Measurements from ENCODE around the gene VWA5A. TPM values are rescaled to one million over a fixed set of nuclear protein-coding genes. Genes with fewer than 3 reads are reported as not detected.

VWA5A gene
- total and polyA plus RNA-seq, 10 of the 15 experiments (the other 5 are each of a cell fraction or from before 2014, with no cell fraction given): 0.45 to 1.6 (median 1.0) TPM

DNA sequence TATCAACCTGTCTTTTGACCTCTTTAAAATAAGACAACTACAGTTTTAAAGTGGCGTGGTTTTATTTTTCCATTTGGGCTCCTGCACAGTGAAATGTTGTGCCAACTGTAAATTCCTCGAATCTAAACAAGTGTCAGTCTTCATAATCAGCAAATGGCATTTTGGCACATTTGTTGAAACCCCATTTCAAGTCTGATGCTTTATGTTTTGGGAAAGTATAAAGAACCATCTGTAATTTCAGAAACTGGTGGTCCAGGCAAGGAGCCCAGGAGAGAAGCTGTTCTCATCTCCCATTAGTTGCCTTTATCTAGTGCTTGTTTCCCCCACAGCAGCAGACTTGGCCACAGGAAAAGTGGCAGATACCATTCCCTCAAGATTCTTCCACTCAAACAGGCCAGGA, 32.7 kb downstream of the VWA5A start (continued):
- TF ChIP-seq SPI1 (IDR thresholded peaks at IDR 0.05; ENCODE audit: borderline replicate concordance, insufficient read depth, low read depth, low read length): no peak
- no peak for TF ChIP-seq CBX3 (IDR thresholded peaks at IDR 0.05; ENCODE audit: borderline replicate concordance, low read depth)
- TF ChIP-seq, protein P1, sequence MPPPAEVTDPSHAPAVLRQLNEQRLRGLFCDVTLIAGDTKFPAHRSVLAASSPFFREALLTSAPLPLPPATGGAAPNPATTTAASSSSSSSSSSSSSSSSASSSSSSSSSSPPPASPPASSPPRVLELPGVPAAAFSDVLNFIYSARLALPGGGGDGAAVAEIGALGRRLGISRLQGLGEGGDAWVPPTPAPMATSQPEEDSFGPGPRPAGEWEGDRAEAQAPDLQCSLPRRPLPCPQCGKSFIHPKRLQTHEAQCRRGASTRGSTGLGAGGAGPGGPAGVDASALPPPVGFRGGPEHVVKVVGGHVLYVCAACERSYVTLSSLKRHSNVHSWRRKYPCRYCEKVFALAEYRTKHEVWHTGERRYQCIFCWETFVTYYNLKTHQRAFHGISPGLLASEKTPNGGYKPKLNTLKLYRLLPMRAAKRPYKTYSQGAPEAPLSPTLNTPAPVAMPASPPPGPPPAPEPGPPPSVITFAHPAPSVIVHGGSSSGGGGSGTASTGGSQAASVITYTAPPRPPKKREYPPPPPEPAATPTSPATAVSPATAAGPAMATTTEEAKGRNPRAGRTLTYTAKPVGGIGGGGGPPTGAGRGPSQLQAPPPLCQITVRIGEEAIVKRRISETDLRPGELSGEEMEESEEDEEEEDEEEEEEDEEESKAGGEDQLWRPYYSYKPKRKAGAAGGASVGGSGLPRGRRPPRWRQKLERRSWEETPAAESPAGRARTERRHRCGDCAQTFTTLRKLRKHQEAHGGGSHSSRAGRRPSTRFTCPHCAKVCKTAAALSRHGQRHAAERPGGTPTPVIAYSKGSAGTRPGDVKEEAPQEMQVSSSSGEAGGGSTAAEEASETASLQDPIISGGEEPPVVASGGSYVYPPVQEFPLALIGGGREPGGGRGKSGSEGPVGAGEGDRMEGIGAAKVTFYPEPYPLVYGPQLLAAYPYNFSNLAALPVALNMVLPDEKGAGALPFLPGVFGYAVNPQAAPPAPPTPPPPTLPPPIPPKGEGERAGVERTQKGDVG (CRISPR knock-in tag; IDR thresholded peaks at IDR 0.05): no peak

DNA sequence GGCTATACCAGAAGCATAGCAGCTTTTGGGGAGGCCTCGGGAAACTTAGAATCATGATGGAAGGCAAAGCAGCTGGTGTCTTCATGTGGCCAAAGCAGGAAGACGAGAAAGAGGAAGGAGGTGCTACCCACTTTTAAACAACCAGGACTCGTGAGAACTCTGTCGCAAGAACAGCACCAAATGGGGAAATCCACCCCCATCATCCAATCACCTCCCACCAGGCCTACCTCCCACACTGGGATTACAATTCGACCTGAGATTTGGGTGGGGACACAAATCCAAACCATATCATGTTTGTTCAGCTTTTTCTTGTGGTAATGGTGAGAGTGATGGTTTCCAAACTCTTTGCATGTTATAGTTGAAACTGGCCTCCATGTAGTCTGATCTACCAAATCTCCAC, 35.4 kb downstream of the VWA5A start:
- H3K4me1 ChIP-seq (ENCODE audit: control insufficient read depth, insufficient read depth, low read length): no peaks in the 10 kb centered on the region
- no peaks in the 10 kb centered on the region for H3K79me2 ChIP-seq (ENCODE audit: control insufficient read depth, insufficient read depth, low read length)
- 3% methylated on average over 5 of the region's 5 CpGs for WGBS (ENCODE audit: insufficient coverage, insufficient replicate concordance, low lambda C conversion rate, missing lambda C conversion rate)
- TF ChIP-seq, protein P2, sequence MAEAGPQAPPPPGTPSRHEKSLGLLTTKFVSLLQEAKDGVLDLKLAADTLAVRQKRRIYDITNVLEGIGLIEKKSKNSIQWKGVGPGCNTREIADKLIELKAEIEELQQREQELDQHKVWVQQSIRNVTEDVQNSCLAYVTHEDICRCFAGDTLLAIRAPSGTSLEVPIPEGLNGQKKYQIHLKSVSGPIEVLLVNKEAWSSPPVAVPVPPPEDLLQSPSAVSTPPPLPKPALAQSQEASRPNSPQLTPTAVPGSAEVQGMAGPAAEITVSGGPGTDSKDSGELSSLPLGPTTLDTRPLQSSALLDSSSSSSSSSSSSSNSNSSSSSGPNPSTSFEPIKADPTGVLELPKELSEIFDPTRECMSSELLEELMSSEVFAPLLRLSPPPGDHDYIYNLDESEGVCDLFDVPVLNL (IDR thresholded peaks at IDR 0.05; ENCODE audit: low read depth, low read length): no peak
- TF ChIP-seq, protein P3, sequence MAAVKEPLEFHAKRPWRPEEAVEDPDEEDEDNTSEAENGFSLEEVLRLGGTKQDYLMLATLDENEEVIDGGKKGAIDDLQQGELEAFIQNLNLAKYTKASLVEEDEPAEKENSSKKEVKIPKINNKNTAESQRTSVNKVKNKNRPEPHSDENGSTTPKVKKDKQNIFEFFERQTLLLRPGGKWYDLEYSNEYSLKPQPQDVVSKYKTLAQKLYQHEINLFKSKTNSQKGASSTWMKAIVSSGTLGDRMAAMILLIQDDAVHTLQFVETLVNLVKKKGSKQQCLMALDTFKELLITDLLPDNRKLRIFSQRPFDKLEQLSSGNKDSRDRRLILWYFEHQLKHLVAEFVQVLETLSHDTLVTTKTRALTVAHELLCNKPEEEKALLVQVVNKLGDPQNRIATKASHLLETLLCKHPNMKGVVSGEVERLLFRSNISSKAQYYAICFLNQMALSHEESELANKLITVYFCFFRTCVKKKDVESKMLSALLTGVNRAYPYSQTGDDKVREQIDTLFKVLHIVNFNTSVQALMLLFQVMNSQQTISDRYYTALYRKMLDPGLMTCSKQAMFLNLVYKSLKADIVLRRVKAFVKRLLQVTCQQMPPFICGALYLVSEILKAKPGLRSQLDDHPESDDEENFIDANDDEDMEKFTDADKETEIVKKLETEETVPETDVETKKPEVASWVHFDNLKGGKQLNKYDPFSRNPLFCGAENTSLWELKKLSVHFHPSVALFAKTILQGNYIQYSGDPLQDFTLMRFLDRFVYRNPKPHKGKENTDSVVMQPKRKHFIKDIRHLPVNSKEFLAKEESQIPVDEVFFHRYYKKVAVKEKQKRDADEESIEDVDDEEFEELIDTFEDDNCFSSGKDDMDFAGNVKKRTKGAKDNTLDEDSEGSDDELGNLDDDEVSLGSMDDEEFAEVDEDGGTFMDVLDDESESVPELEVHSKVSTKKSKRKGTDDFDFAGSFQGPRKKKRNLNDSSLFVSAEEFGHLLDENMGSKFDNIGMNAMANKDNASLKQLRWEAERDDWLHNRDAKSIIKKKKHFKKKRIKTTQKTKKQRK (IDR thresholded peaks at IDR 0.05; ENCODE audit: low read depth, low read length): no peak
- no peak for TF ChIP-seq SPI1 (IDR thresholded peaks at IDR 0.05; ENCODE audit: borderline replicate concordance, insufficient read depth, low read depth, low read length)
- no peak for TF ChIP-seq MTA3 (IDR thresholded peaks at IDR 0.05; ENCODE audit: borderline replicate concordance, low read length)
- TF ChIP-seq NFIC (IDR thresholded peaks at IDR 0.05; ENCODE audit: low read depth, low read length): no peak
- no peak for TF ChIP-seq RUNX3 (IDR thresholded peaks at IDR 0.05; ENCODE audit: low read length)
- TF ChIP-seq, protein P4, sequence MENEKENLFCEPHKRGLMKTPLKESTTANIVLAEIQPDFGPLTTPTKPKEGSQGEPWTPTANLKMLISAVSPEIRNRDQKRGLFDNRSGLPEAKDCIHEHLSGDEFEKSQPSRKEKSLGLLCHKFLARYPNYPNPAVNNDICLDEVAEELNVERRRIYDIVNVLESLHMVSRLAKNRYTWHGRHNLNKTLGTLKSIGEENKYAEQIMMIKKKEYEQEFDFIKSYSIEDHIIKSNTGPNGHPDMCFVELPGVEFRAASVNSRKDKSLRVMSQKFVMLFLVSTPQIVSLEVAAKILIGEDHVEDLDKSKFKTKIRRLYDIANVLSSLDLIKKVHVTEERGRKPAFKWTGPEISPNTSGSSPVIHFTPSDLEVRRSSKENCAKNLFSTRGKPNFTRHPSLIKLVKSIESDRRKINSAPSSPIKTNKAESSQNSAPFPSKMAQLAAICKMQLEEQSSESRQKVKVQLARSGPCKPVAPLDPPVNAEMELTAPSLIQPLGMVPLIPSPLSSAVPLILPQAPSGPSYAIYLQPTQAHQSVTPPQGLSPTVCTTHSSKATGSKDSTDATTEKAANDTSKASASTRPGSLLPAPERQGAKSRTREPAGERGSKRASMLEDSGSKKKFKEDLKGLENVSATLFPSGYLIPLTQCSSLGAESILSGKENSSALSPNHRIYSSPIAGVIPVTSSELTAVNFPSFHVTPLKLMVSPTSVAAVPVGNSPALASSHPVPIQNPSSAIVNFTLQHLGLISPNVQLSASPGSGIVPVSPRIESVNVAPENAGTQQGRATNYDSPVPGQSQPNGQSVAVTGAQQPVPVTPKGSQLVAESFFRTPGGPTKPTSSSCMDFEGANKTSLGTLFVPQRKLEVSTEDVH (IDR thresholded peaks at IDR 0.05; ENCODE audit: low read depth, partially characterized antibody): no peak
- no peak for TF ChIP-seq RELA (IDR thresholded peaks at IDR 0.05; ENCODE audit: borderline replicate concordance, partially characterized antibody)
- TF ChIP-seq MXI1 (IDR thresholded peaks at IDR 0.05; ENCODE audit: low read depth, low read length): no peak
- DNase-seq (ENCODE audit: low read depth, low spot score) (no peak), FAIRE-seq (no peak), ATAC-seq (no peak)
- no peak overlapping the region for H3K27ac ChIP-seq (ENCODE audit: control insufficient read depth, insufficient read depth)
- H3K9ac ChIP-seq (ENCODE audit: control insufficient read depth, insufficient read depth, low read length): no peak overlapping the region
- no peaks in the 10 kb centered on the region; a peak in 1 of 4 replicates for H3K27me3 ChIP-seq (replicated peaks in 1 of 2; ENCODE audit: control insufficient read depth in 2 of 2, insufficient read depth in 2 of 2, low read length in 1 of 2)
- no peaks in the 10 kb centered on the region for H3K9me3 ChIP-seq (replicated peaks; ENCODE audit: control insufficient read depth, insufficient read depth, low read length)
- in situ Hi-C loops (cut with MboI): no loop called here
- POLR2A ChIA-PET: no interaction called here
- no peak overlapping the region for H3K4me2 ChIP-seq (ENCODE audit: control insufficient read depth, insufficient read depth)
- RAD21 ChIA-PET (ENCODE audit: unreplicated experiment): no interaction called here
- H2AFZ ChIP-seq (ENCODE audit: control insufficient read depth, low read depth, low read length): no peak overlapping the region
- no peaks in the 10 kb centered on the region for H4K20me1 ChIP-seq (ENCODE audit: control insufficient read depth, insufficient read depth)
- CTCF ChIA-PET: no interaction called here
- intact Hi-C loops (cut with micrococcal nuclease; ENCODE audit: unreplicated experiment): no loop called here
- SMC1A ChIA-PET (ENCODE audit: uncharacterized antibody, unreplicated experiment): no interaction called here
- no TSS peak for BruUV-seq (replicated peaks)
- no peaks in the 10 kb centered on the region for H3K36me3 ChIP-seq (ENCODE audit: control insufficient read depth in 2 of 2, insufficient read depth in 2 of 2, low read length in 1 of 2)
- H3K4me3 ChIP-seq: no peak overlapping the region
